ENCODE measurements around the gene CCL22. TPM values are rescaled to one million over a fixed set of nuclear protein-coding genes. Genes with fewer than 3 reads are reported as not detected.
"Not testable (repeated sequence)": the region's sequence is repeated elsewhere in the genome, so short reads cannot be mapped to it uniquely, and the experiment has no call there.

Gene CCL22
- total RNA-seq, 1 donor from 2014 or later: not detected

DNA sequence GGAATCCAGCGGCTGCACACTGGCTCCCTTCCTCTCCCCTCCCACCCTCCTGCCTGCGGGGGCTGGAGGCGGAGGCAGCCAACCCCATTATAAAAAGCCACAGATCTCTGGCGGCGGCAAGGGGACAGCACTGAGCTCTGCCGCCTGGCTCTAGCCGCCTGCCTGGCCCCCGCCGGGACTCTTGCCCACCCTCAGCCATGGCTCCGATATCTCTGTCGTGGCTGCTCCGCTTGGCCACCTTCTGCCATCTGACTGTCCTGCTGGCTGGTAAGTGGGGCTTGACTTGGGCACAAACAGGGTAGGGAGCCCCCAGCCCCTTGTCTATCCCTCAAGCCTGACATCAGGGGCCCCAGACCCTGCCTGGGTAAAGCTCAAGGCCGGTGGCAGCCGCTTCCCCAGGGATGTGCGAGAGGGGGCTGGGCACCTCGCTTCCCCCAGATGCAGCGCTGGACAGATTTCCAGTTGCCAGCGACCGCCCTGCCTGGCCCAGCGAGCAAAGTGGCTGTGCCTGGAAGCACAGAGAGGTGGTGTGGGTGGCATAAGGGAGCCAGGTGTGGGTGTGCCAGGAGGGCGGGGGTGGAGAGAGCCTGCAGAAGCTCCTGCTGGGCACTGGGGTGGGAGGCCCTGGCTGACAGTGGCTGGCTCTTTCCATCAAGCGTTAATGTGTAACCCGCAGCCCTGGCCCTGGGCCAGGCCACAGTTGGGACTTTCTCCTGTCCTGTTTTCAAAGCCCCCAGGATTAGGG, 14.0 kb downstream of the CCL22 start, which contains the start of gene CX3CL1:
TSS of gene CX3CL1 (plus strand) at position 119 of the 745 bp plus-strand sequence. CDS start at position 198, 79 bp downstream.
- peak; percentile 92 for DNase-seq (ENCODE audit: low spot score)
- TF ChIP-seq, protein P1, sequence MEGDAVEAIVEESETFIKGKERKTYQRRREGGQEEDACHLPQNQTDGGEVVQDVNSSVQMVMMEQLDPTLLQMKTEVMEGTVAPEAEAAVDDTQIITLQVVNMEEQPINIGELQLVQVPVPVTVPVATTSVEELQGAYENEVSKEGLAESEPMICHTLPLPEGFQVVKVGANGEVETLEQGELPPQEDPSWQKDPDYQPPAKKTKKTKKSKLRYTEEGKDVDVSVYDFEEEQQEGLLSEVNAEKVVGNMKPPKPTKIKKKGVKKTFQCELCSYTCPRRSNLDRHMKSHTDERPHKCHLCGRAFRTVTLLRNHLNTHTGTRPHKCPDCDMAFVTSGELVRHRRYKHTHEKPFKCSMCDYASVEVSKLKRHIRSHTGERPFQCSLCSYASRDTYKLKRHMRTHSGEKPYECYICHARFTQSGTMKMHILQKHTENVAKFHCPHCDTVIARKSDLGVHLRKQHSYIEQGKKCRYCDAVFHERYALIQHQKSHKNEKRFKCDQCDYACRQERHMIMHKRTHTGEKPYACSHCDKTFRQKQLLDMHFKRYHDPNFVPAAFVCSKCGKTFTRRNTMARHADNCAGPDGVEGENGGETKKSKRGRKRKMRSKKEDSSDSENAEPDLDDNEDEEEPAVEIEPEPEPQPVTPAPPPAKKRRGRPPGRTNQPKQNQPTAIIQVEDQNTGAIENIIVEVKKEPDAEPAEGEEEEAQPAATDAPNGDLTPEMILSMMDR (IDR thresholded peaks at IDR 0.05): peak; percentile 67
- Mint-ChIP-seq H3K36me3 (ENCODE audit: low read depth) (peaks cover 2% of the 10 kb centered on the region), H3K4me3 (ENCODE audit: unreplicated experiment) (peak within 1 kb of the TSS; percentile 80), H3K27ac (ENCODE audit: unreplicated experiment) (peak within 1 kb of the TSS; percentile 70), H3K9me3 (ENCODE audit: low read depth) (no peaks in the 10 kb centered on the region), H3K4me1 (ENCODE audit: low read depth) (peaks cover 44% of the 10 kb centered on the region), H3K27me3 (ENCODE audit: low read depth) (peaks cover 6% of the 10 kb centered on the region)

DNA sequence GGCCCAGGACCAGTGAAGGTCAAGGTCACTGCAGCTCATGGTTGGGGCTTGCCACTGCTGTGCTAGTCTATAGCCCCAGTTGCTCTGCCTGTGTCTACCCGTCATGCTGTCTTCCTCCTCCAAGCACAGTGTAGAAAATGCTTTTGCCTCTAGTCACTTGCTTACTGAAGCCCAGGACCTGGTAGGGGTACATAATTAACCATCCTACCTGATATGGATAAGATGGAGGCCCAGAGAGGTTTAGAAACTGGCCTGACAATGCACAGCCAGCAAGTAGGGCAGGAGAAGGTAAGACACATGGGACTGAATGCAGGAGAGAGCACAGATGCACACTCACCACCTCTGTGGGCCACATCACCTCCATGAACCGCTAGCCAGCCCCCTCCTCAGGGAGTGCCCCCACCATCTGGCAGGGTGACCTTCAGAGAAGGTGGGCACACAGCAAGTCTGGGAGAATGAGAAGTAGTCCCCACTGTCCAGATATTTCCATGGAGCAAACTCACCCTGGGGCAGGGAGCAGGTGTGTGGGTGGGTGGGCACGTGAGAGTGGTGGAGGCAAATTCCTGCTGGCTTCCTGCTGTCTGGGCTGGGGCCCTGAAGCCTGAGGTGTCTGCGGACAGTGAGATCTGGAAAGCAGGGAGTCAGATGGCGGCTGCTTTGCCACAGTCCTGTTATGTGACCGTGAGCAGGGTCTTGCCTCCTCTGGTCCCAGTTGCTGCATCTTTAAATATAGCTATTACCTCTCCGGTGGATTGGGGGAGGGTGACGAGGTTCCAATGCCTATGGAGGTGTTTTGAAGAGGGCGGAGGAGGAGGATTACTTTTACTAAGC, 14.7 kb downstream of the CCL22 start:
- TF ChIP-seq, protein P1 (IDR thresholded peaks at IDR 0.05): no peak
- H3K27ac Mint-ChIP-seq (ENCODE audit: unreplicated experiment): peak overlapping the region; percentile 54
- H3K36me3 Mint-ChIP-seq (ENCODE audit: low read depth): peaks cover 2% of the 10 kb centered on the region
- peaks cover 4% of the 10 kb centered on the region for H3K27me3 Mint-ChIP-seq (ENCODE audit: low read depth)
- peak overlapping the region; percentile 80 for H3K4me3 Mint-ChIP-seq (ENCODE audit: unreplicated experiment)
- peak; percentile 62 for DNase-seq (ENCODE audit: low spot score)
- H3K9me3 Mint-ChIP-seq (ENCODE audit: low read depth): no peaks in the 10 kb centered on the region
- H3K4me1 Mint-ChIP-seq (ENCODE audit: low read depth): peaks cover 51% of the 10 kb centered on the region

DNA sequence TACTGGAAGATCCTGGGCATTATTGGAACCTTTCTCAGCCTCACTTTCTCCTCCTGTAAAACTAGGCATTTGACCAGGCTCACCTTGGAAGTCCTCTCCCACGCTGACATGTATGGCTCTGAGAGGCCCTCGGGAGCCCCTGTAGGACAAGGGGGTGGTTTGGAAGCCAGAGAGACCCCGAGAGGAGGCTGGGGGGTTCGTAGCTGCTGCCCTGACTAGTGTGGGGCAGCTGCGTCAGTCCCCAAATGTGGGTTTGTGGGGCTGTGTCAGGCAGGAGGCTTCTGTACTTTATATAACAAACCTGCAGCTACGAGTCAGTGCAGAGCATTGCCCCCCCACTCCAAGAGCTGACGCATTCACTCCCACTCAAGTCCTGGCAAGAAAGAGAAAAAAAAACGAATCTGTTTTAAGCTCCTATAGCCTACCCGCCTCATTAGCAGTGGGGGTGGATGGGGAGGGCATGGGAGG, 15.5 kb downstream of the CCL22 start:
- Mint-ChIP-seq H3K4me3 (ENCODE audit: unreplicated experiment) (peak overlapping the region; percentile 80), H3K9me3 (ENCODE audit: low read depth) (no peaks in the 10 kb centered on the region), H3K27ac (ENCODE audit: unreplicated experiment) (peak overlapping the region; percentile 32), H3K36me3 (ENCODE audit: low read depth) (peaks cover 2% of the 10 kb centered on the region), H3K4me1 (ENCODE audit: low read depth) (peaks cover 51% of the 10 kb centered on the region), H3K27me3 (ENCODE audit: low read depth) (peaks cover 4% of the 10 kb centered on the region)
- peak; percentile 56 for DNase-seq (ENCODE audit: low spot score)
- TF ChIP-seq, protein P1 (IDR thresholded peaks at IDR 0.05): no peak

DNA sequence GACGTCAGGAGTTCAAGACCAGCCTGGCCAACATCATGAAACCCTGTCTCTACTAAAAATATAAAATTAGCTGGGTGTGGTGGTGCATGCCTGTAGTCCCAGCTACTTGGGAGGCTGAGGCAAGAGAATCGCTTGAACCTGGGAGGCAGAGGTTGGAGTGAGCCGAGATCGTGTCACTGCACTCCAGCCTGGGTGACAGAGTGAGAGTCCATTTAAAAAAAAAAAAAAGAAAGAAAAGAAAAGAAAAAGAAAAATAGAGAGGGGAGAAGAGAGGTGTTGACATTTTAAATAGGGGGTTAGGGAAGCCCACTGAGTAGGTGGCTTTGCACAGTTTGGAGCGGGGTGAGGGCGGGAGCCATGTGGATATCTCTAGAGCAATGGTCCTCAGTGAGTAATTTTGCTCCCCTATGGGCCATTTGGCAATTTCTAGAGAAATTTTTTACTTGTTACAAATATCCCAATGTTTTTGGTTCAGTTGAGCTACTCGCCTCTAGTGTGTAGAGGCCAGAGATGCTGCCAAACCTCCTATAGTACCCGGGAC, 16.4 kb downstream of the CCL22 start:
- H3K4me1 Mint-ChIP-seq (ENCODE audit: low read depth): peaks cover 51% of the 10 kb centered on the region
- not testable (repeated sequence) for H3K27ac Mint-ChIP-seq (ENCODE audit: unreplicated experiment); H3K36me3 Mint-ChIP-seq (ENCODE audit: low read depth); DNase-seq (ENCODE audit: low spot score); H3K9me3 Mint-ChIP-seq (ENCODE audit: low read depth); H3K27me3 Mint-ChIP-seq (ENCODE audit: low read depth)
- H3K4me3 Mint-ChIP-seq (ENCODE audit: unreplicated experiment): peak overlapping the region; percentile 25

DNA sequence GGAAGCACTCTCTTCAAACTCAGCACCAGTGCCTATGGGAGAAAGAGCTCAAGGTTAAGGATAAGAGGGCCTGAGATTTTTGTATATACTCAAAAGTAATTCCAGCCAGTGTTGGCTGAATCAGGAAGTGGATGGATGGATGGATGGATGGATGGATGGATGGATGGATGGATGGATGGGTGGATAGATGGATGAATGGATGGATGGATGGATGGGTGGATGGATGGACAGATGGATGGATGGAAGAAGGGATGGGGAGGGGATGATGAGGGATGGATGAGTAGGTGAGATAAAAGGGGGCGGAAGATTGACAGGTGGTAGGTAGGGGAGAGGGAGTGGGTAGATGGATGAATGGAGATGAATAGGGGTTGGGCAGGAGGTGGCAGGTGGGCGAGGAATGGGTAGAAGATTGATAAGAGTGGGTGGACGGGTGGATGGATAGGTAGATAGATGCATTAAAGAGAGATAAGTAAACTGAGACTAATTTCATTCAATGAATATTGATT, 17.8 kb downstream of the CCL22 start:
- TF ChIP-seq, protein P1 (IDR thresholded peaks at IDR 0.05): no peak
- no peak for DNase-seq (ENCODE audit: low spot score)
- Mint-ChIP-seq H3K36me3 (ENCODE audit: low read depth) (peaks cover 6% of the 10 kb centered on the region), H3K4me1 (ENCODE audit: low read depth) (peaks cover 54% of the 10 kb centered on the region), H3K27me3 (ENCODE audit: low read depth) (no peaks in the 10 kb centered on the region), H3K27ac (ENCODE audit: unreplicated experiment) (peak overlapping the region; percentile 9), H3K9me3 (ENCODE audit: low read depth) (no peaks in the 10 kb centered on the region), H3K4me3 (ENCODE audit: unreplicated experiment) (no peak overlapping the region)

Data from chondrocyte (in vitro differentiated cells).